ENCODE measurements around the gene ARMC9.
"Not testable (repeated sequence)": the region's sequence is repeated elsewhere in the genome, so short reads cannot be mapped to it uniquely, and the experiment has no call there.

The ARMC9 gene

GRCh38 chr2:231198291-231199173 is at the start of gene ARMC9:
Gene ARMC9 (plus strand): TSS chr2:231198631. CDS start chr2:231206239, 7,608 bp downstream.
- peak; percentile 45 for DNase-seq (ENCODE audit: low read depth)

DNA sequence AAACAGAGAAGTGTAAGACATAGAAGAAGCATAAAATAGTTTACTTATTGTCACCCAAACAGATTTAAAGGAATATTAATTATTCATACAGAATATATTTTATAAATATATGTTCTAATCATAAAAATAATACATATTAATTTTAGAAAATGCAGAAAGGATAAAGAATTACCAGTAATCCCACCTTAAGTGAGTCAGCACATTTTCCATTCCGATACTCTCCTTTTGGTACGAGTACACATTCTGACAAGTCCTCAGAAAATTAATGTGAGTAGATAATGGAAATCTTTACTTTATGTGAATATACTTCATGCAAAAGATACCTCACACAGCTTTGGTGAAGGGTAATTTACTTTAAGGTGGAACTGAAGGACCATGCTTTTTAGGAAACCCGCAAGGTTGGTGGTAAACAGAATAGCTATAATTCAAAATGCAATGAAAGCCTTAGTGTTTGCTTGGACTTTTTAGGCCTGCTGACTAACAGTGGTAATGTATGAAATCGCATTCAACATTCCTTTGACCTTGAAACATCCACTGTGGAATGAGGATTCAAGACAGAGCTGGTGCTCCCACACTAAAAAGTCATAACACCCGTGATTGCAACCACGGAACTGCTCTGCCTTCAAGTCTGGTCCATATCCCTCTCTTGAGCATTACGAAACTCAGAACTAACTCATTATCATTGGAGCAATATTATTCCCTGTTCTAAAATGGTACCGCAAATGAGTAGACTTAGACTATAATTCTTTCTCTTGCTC is 45.5 kb upstream of the ARMC9 start:
- DNase-seq (ENCODE audit: low read depth) = no peak

DNA sequence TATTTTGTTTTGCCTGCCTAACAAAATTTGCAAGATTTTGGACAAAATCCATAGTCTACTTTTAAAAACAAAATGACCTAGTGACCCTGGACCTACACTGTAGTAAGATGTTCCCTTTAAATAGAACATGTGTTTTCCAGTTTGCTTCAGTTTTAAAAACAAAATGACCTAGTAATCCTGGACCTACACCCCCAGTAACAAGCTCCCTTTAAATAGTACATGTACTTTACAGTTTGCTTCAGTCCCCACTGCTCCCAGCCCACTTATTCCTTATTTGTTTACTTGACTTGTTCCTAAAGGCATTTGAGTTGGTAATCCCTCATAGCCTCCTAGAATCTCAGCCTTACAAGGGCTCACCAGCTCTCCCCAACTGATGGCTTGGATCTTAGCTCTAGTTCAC is 39.1 kb upstream of the ARMC9 start:
- DNase-seq (ENCODE audit: low read depth) = no peak

GRCh38 chr2:231160701-231161100 is 37.7 kb upstream of the ARMC9 start:
- DNase-seq (ENCODE audit: low read depth) = no peak

- DNase-seq (ENCODE audit: low read depth) = no peak
These were observed 37.1 kb upstream of the ARMC9 start for GRCh38 chr2:231161252-231161839.

- DNase-seq (ENCODE audit: low read depth) = no peak
These were observed 36.5 kb upstream of the ARMC9 start for GRCh38 chr2:231161877-231162329.

GRCh38 chr2:231163011-231163410 is 35.4 kb upstream of the ARMC9 start:
- no peak for DNase-seq (ENCODE audit: low read depth)

GRCh38 chr2:231163414-231164095 is 34.9 kb upstream of the ARMC9 start:
- DNase-seq (ENCODE audit: low read depth) = no peak

DNA sequence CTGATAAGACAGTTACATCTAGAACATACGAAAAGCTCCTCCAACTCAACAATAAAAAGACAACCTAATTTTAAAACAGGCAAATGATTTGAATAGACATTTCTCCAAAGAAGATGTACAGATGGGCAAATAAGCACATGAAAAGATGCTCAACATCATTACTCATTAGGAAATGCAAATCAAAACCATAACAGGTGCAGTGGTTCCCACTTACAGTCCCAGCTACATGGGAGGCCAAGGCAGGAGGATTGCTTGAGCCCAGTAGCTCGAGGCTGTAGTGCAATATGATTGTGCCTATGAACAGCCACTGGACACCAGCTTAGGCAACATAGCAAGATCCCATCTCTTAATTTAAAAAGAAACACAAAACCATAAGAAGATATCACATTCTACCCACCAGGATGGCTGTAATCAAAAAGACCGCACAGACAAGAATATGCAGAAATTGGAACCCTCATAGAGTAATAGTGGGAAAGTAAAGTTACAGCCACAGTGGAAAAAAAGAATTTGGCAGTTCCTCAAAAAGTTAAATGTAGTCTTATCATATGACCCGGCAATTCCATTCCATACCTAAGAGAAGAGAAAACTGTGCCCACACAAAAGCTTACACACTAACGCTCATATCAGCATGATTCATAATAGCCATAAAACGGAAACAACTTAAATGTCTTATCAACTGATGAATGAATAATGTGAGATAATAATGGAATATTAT is 30.5 kb upstream of the ARMC9 start:
- no peak for DNase-seq (ENCODE audit: low read depth)

DNA sequence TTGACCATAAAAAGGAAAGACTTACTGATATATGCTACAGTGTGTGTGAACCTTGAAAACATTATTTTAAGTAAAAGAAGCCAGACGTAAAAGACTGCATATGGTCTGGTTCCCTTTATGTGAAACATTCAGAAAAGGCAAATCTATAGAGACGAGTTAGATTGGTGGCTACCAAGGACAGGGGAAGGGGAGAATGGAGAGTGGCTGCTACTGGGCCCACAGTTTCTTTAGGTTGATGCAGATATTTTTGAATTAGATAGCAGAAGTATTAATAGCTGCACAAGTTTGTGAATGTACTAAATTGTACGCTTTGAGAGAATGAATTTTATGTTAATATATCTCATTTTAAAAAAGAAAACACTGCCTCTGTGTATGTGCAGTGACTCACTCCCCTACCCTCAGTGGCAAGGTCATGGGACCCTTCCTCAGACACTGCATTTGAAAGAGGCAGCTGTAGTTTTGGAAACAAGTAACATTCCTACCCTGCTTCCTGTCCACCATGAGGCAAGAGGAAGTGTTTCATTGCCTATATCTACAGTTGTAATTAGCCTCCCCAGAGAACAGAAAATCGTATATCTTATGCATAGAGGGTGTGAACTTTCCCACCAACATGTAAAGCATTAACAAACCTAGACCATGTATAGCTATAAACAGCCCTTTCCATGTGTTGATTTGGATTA is 29.8 kb upstream of the ARMC9 start:
- DNase-seq (ENCODE audit: low read depth) = no peak

DNA sequence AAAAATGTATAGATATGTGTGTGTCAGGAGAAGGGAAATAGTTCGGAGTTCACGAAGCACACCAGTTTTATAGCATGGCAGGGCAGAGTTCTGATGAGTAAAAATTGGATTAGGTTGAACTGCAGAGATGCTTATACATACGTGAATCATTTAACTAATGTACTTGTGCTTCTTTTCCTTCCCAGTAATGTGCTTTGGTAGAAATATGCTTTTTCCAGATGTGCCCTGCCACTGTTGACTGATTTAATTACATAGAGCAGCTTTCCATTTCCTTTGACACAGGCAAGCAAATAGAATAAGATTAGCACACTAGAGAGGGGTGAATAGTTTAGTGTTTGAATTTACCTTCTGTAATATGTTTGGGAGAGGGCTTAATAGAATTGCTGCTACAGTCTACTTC is 28.9 kb upstream of the ARMC9 start:
- DNase-seq (ENCODE audit: low read depth) = no peak

- DNase-seq (ENCODE audit: low read depth) = no peak
These were observed 28.4 kb upstream of the ARMC9 start for GRCh38 chr2:231170055-231170454.

GRCh38 chr2:231172025-231172424 is 26.4 kb upstream of the ARMC9 start:
- DNase-seq (ENCODE audit: low read depth) = no peak

- no peak for DNase-seq (ENCODE audit: low read depth)
These were observed 24.2 kb upstream of the ARMC9 start for GRCh38 chr2:231174211-231174651.

GRCh38 chr2:231176066-231176465 is 22.4 kb upstream of the ARMC9 start:
- no peak for DNase-seq (ENCODE audit: low read depth)

GRCh38 chr2:231177156-231178025 is 21.0 kb upstream of the ARMC9 start:
- no peak for DNase-seq (ENCODE audit: low read depth)

- DNase-seq (ENCODE audit: low read depth) = not testable (repeated sequence)
These were observed 19.6 kb upstream of the ARMC9 start for GRCh38 chr2:231178805-231179204.

DNA sequence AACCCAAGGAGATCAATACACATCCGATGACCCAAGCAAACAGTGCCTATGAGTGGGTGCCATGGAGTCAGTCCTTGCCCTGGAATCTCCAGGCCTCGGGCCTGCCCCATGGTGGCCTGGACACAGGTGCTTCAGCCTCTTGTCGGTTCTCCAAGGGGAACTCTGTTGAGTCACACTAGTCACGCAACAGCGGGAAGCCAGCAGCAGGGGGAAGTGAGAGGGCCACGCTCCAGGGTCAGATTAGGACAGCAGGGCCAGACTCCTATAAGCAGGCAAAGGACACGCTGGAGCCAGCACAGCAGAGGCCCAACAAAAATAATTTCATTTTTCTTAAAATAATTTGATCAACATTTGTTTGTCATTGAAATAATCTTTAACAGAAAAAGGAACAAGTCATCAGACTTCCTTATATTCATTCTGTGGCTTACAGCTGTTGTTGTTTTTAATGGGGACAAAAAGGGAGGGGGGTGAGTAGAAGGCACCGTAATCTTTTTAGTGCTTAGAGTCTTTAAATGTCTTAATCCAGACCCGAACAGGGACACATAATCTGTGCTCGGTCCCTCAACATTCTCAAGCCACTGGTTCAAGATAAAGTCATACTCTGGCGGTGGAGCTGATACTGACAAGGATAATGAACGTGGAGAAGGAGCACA is 16.4 kb upstream of the ARMC9 start:
- no peak for DNase-seq (ENCODE audit: low read depth)

GRCh38 chr2:231182513-231182899 is 15.9 kb upstream of the ARMC9 start:
- no peak for DNase-seq (ENCODE audit: low read depth)
